AG04449 (cell line): ENCODE results near the gene PIP5K1B.

Experiments
- CTCF ChIA-PET: fragments of 350-600 bp; formaldehyde crosslinking; extraction: SDS; loops from one replicate; lab custom pipeline; 2021; ENCODE audit warnings: antibody characterized with exemption; lab: Yijun Ruan, JAX
- POLR2A ChIA-PET: fragments of 400-600, 350-600 bp; formaldehyde crosslinking; extraction: SDS; loops from one replicate; lab custom pipeline; 2020; ENCODE audit warnings: antibody characterized with exemption, inconsistent platforms; lab: Yijun Ruan, JAX
- DNase-seq: peaks from one replicate; pipeline ENCODE4 v3.0.0-alpha.2; 2010; ENCODE audit warnings: low read depth, low spot score
- H3K4me3 ChIP-seq: 2 replicates; pipeline ENCODE4 v1.5.1; 2011; ENCODE audit warnings: low read depth, mild to moderate bottlenecking, control low read depth, low read length
- TF ChIP-seq, protein P1 (sequence below): IDR thresholded peaks from one replicate; pipeline ENCODE4 v1.5.1; 2011; ENCODE audit warnings: mild to moderate bottlenecking, moderate library complexity, low read length, control low read depth, inconsistent platforms; ENCODE audit not compliant: insufficient read depth; ENCODE audit errors: missing control alignments

PIP5K1B gene

DNA sequence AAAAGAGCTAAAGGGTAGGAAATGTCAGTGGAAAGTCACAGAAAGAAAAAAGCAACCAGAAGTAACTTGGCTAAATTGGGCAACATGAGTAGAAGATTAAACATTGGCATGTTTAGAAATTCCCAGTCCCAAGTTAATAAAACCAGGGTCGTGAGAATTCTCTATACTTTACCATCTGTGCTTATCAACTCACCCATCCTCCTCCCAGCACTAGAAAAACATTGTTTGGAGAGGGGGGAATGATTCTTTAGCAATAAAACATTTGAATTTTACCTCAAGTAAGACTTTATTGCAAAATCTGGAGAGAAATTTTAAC lies 229.2 kb downstream of the PIP5K1B start:
- DNase-seq: no peak
- H3K4me3 ChIP-seq: no peak overlapping the region
- CTCF ChIA-PET: no interaction called here
- TF ChIP-seq, protein P1, sequence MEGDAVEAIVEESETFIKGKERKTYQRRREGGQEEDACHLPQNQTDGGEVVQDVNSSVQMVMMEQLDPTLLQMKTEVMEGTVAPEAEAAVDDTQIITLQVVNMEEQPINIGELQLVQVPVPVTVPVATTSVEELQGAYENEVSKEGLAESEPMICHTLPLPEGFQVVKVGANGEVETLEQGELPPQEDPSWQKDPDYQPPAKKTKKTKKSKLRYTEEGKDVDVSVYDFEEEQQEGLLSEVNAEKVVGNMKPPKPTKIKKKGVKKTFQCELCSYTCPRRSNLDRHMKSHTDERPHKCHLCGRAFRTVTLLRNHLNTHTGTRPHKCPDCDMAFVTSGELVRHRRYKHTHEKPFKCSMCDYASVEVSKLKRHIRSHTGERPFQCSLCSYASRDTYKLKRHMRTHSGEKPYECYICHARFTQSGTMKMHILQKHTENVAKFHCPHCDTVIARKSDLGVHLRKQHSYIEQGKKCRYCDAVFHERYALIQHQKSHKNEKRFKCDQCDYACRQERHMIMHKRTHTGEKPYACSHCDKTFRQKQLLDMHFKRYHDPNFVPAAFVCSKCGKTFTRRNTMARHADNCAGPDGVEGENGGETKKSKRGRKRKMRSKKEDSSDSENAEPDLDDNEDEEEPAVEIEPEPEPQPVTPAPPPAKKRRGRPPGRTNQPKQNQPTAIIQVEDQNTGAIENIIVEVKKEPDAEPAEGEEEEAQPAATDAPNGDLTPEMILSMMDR: no peak
- POLR2A ChIA-PET: no interaction called here

DNA sequence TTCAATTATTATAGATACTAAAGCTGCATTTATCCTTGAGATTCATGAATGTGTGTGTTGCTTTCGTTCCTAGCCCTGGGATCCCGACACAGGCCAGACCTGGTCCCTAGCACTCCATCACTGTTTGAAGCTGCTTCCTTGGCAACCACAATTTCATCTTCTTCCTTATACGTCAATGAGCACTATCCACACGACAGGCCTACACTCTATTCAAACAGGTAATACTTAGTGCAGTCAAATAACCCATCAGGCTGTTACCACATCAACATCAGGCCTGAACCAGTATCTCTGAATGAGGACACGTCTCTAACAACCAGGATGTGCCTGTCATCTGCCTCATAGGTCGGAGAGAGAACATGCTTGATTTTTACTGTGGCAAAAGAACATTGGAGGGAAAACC lies 235.5 kb downstream of the PIP5K1B start:
- ChIA-PET CTCF (interaction anchor here (1.5 kb wide), 1 partner anchor 9 kb away, joined by 4 read pairs; no protein-coding TSS in a partner anchor), POLR2A (no interaction called here)
- no peak overlapping the region for H3K4me3 ChIP-seq
- TF ChIP-seq, protein P1: no peak
- no peak for DNase-seq

DNA sequence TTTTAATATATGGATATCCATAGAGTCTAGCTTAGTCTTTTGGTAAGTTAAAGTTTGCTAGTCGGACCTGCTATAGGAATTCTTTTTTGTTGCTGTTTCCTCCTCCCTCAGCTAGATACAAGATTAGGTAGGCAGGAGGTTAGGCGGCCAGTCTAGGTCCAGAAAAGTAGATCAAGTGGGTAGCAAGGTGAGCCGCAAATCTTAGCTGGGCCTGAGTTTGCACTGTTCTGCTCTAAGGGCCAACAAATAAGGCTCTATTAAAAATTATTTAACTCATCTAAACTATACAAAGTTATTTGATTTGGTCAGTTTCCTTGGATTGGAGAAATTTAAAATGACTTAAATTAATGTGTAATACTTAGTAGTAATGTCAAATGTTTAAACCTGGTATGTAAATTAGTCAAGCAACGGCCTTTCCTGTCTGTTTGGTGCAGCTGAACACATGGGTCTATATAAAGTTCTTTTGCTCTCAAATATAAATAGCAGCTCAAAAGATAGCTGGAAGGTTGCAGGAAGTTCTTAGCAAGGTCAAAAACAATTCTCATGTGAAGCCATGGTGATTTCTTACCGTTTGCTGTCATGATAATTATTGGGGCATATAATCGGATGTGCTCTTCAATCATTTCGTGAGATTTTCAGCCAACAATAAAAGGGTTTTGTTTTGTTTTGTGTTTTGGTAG lies 236.9 kb downstream of the PIP5K1B start:
- ChIA-PET POLR2A (no interaction called here), CTCF (no interaction called here)
- no peak for DNase-seq
- TF ChIP-seq, protein P1: no peak
- H3K4me3 ChIP-seq: no peak overlapping the region

DNA sequence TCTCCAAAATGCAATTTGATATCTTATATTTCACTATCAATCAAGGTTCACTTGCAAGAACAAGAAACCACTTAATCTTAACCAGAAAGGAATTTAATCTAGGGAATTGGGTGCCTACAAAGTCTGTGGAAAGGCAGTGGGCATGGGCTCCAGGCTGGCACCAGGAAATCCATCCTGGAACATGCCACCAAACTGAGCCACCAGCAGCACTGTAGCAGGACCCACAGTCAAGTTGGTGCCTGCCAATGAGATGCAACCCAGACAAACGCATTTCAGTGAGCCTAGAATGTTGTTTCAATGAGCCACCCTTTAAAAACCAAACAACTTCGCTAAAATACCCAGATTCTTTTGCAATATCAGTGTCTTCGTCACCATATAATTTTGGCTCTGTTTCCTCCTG lies 237.8 kb downstream of the PIP5K1B start:
- POLR2A ChIA-PET: no interaction called here
- no peak for DNase-seq
- TF ChIP-seq, protein P1: no peak
- H3K4me3 ChIP-seq: no peak overlapping the region
- CTCF ChIA-PET: no interaction called here

DNA sequence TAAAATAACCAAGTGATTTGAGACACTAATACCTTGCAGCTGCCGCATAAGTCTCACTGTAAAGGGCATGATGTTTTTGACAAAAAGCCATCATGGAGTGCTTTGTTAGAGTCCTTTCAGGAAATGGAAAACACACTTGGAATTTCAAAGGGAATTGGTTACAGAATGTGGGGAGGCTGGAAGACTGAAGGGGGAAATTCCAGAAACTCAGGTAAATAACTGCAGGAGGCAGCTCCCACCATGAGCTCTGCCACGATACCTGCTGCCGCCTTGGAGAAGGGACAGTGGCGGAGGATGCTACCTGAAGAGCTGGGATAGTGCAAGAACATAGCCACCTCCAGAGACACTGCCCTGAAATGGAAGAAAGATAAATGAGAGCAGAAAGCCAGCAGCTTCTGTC lies 242.0 kb downstream of the PIP5K1B start:
- CTCF ChIA-PET: no interaction called here
- H3K4me3 ChIP-seq: no peak overlapping the region
- POLR2A ChIA-PET: interaction anchor here (0.6 kb wide), 1 partner anchor 56 kb away, joined by 3 read pairs; no protein-coding TSS in a partner anchor
- TF ChIP-seq, protein P1: no peak
- no peak for DNase-seq

DNA sequence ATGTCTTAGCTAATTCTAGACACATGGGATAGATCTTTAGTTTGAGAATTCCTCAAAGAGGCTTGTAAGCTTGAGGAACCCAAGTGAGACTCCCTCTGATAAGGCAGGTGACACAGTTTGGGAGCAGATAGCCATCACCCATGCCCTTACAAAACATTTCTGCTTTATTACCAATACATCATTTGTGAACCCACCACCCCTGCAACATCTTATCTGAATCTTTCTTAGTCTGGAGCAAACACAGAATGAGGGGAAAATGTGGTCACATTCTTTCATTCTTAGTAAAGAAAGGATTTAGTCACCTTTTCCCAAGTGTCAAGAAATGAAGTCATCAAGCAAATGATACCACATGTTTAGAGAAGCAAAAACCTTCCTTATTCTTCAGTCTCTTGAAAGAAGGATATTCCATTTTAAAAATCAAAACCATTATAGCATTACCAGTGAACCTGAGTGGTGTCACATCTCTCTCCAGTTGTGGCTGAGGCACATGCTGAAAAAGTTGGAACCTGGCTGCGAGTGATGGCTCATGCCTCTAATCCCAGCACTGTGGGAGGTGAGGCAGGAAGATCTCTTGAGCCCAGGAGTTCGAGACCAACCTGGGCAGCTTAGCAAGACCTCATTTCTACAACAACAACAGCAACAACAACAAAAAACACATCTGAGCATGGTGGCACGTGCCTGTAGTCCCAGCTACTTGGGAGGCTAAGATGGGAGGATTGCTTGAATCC lies 243.0 kb downstream of the PIP5K1B start:
- ChIA-PET POLR2A (no interaction called here), CTCF (no interaction called here)
- DNase-seq: no peak
- no peak overlapping the region for H3K4me3 ChIP-seq
- TF ChIP-seq, protein P1: no peak
